SK-N-SH (cell line): ENCODE data around the gene HP1BP3.

Experiments used
- CTCF ChIP-seq: fragments of 200-600 bp; sonication (generic); IDR thresholded peaks from 2 replicates; pipeline ENCODE4 v1.6.1; 2017; ENCODE audit warnings: antibody characterized with exemption, mild to moderate bottlenecking, moderate library complexity
- EZH2phosphoT487 ChIP-seq: fragments of 200-600 bp; sonication (generic); IDR thresholded peaks from 2 replicates; pipeline ENCODE4 v1.6.1; 2017; ENCODE audit warnings: low read depth, mixed run types, mild to moderate bottlenecking, antibody characterized with exemption, moderate library complexity, borderline replicate concordance
- MAX ChIP-seq: IDR thresholded peaks from 2 replicates; pipeline ENCODE4 v1.4.0; 2012; ENCODE audit warnings: low read depth
- PBX3 ChIP-seq: IDR thresholded peaks from 2 replicates; pipeline ENCODE4; 2012
- REST ChIP-seq: IDR thresholded peaks from 2 replicates; pipeline ENCODE4 v1.6.1; 2012; ENCODE audit warnings: mild to moderate bottlenecking, low read depth, low read length, moderate library complexity

- no peak for TF ChIP-seq EZH2phosphoT487
- TF ChIP-seq MAX, result no peak
- TF ChIP-seq CTCF, result no peak
- TF ChIP-seq REST, result no peak
- no peak for TF ChIP-seq PBX3
Measured at GRCh38 chr1:20695515-20695914, 91.6 kb downstream of the HP1BP3 start.
